Breast epithelium (tissue), 3 donors: ENCODE results near the gene MINDY4.

Source experiments
- POLR2AphosphoS5 ChIP-seq, 3 donors: sonication (generic); formaldehyde crosslinking; IDR thresholded peaks; one replicate each; pipeline ENCODE4 v1.6.1; 2017; ENCODE audit warnings: antibody characterized with exemption in 3 of 3
- TF ChIP-seq, protein P1 (sequence below), 3 donors: fragments of 450-650 bp; IDR thresholded peaks; one replicate each; pipeline ENCODE4 v1.5.1; 2016 to 2017; ENCODE audit warnings: antibody characterized with exemption in 3 of 3, mild to moderate bottlenecking in 3 of 3, moderate library complexity in 3 of 3

DNA sequence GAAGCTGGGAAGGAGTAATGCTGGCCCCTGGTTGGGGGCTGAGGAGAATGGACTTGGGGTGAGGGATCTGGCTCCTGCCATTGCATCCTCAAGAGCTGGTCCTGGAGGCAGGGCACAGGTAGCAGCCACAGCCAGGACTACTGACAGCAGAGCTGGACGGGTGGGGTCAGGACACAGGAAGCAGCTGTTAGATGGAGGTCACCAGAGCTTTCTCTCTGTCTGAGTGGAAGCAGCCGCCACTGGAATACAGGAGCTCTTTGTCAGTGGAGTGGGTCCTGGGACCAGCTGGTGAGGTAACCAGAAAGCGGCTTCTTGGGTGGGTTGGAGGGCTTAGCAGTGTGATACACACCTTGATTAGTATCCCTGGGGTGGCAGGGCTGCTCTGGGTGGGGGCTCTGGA, 82.4 kb downstream of the MINDY4 start:
- TF ChIP-seq, protein P1, sequence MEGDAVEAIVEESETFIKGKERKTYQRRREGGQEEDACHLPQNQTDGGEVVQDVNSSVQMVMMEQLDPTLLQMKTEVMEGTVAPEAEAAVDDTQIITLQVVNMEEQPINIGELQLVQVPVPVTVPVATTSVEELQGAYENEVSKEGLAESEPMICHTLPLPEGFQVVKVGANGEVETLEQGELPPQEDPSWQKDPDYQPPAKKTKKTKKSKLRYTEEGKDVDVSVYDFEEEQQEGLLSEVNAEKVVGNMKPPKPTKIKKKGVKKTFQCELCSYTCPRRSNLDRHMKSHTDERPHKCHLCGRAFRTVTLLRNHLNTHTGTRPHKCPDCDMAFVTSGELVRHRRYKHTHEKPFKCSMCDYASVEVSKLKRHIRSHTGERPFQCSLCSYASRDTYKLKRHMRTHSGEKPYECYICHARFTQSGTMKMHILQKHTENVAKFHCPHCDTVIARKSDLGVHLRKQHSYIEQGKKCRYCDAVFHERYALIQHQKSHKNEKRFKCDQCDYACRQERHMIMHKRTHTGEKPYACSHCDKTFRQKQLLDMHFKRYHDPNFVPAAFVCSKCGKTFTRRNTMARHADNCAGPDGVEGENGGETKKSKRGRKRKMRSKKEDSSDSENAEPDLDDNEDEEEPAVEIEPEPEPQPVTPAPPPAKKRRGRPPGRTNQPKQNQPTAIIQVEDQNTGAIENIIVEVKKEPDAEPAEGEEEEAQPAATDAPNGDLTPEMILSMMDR (IDR thresholded peaks at IDR 0.05), result no peak
- TF ChIP-seq POLR2AphosphoS5 (IDR thresholded peaks at IDR 0.05), result no peak
